Keratinocyte (primary cell): ENCODE measurements around the gene RUNX1. TPM values are rescaled to one million over a fixed set of nuclear protein-coding genes. Genes with fewer than 3 reads are reported as not detected.

Source experiments
- DNase-seq: peaks from one replicate; pipeline ENCODE4 v3.0.0-alpha.2; 2011; ENCODE audit warnings: low read depth, missing footprints, low spot score
- FAIRE-seq: peaks from 2 replicates; lab custom pipeline; 2011; peaks lifted over from hg19 to GRCh38; lab: Jason Lieb, UNC
- H2AFZ ChIP-seq: 2 replicates; pipeline ENCODE4 v1.6.0; 2012; ENCODE audit warnings: low read length, control low read depth, inconsistent platforms; ENCODE audit not compliant: control insufficient read depth
- H3K27ac ChIP-seq: 2 replicates; pipeline ENCODE4 v1.5.1; 2011; ENCODE audit warnings: low read length; ENCODE audit not compliant: control insufficient read depth, insufficient read depth
- H3K27me3 ChIP-seq: 3 replicates; pipeline ENCODE4 v1.6.0; 2011; ENCODE audit warnings: low read length; ENCODE audit not compliant: control insufficient read depth, insufficient read depth; ENCODE audit errors: extremely low read depth
- H3K36me3 ChIP-seq, 2 experiments: 2 replicates in 1 of 2; 3 replicates in 1 of 2; pipeline ENCODE4 v1.5.1; 2011; ENCODE audit warnings: low read length in 2 of 2, mild to moderate bottlenecking in 1 of 2; ENCODE audit not compliant: control insufficient read depth in 2 of 2, insufficient read depth in 2 of 2; ENCODE audit errors: extremely low read depth in 1 of 2
- H3K4me1 ChIP-seq: 3 replicates; pipeline ENCODE4 v1.5.1; 2011; ENCODE audit warnings: low read length; ENCODE audit not compliant: control insufficient read depth, insufficient read depth; ENCODE audit errors: extremely low read depth
- H3K4me2 ChIP-seq: 3 replicates; pipeline ENCODE4 v1.6.0; 2011; ENCODE audit warnings: low read depth, low read length; ENCODE audit not compliant: control insufficient read depth, insufficient read depth; ENCODE audit errors: extremely low read depth
- H3K4me3 ChIP-seq, 3 experiments: fragments of 200-600 bp in 1 of 3; sonication (generic) in 1 of 3; 2 replicates in 2 of 3; 3 replicates in 1 of 3; pipeline ENCODE4 v1.5.1; 2011 to 2016; ENCODE audit warnings: low read length in 3 of 3, mild to moderate bottlenecking in 3 of 3, control low read depth in 2 of 3, inconsistent platforms in 1 of 3, low read depth in 1 of 3, mixed read lengths in 1 of 3, mixed run types in 1 of 3, moderate library complexity in 1 of 3; ENCODE audit not compliant: control insufficient read depth in 2 of 3, insufficient read depth in 2 of 3; ENCODE audit errors: extremely low read depth in 1 of 3
- H3K79me2 ChIP-seq: 2 replicates; pipeline ENCODE4 v1.6.0; 2012; ENCODE audit warnings: low read length; ENCODE audit not compliant: control insufficient read depth, insufficient read depth
- H3K9ac ChIP-seq: 3 replicates; pipeline ENCODE4 v1.6.0; 2011; ENCODE audit warnings: low read length; ENCODE audit not compliant: control insufficient read depth, insufficient read depth; ENCODE audit errors: extremely low read depth
- H3K9me1 ChIP-seq: 3 replicates; pipeline ENCODE4 v1.6.0; 2011; ENCODE audit warnings: low read length; ENCODE audit not compliant: control insufficient read depth, insufficient read depth; ENCODE audit errors: extremely low read depth
- H3K9me3 ChIP-seq: 2 replicates; pipeline ENCODE4 v1.5.1; 2012; ENCODE audit warnings: low read depth, low read length; ENCODE audit not compliant: control insufficient read depth
- H4K20me1 ChIP-seq: 3 replicates; pipeline ENCODE4 v1.6.0; 2011; ENCODE audit warnings: low read length; ENCODE audit not compliant: control insufficient read depth, insufficient read depth; ENCODE audit errors: extremely low read depth
- CTCF ChIP-seq, 3 experiments: IDR thresholded peaks in 1 of 3; conservative IDR thresholded peaks in 1 of 3; optimal IDR thresholded peaks in 1 of 3; 2 replicates in 2 of 3; 3 replicates in 1 of 3; pipeline versions ENCODE3 to v1.5.1; 2011; ENCODE audit warnings: low read length in 3 of 3, mild to moderate bottlenecking in 3 of 3, moderate library complexity in 2 of 3, control low read depth in 1 of 3, inconsistent platforms in 1 of 3; ENCODE audit not compliant: insufficient read depth in 2 of 3; ENCODE audit errors: extremely low read depth in 1 of 3
- EZH2 ChIP-seq: IDR thresholded peaks from one replicate; pipeline ENCODE4 v1.6.1; 2012; ENCODE audit warnings: inconsistent platforms, mild to moderate bottlenecking, low read length, moderate library complexity
- dilution Hi-C: fragments of 300-500 bp; cut with MboI; formaldehyde crosslinking; loops from one replicate; pipeline ENCODE4 v1.7.0; 2020; ENCODE audit warnings: low sequenced_read_pairs; ENCODE audit not compliant: extremely low pct_ligation_motif_present
- polyA plus RNA-seq, 5 experiments: library from polyadenylated mRNA; depleted of rRNA in 3 of 5; stranded (reverse) in 3 of 5; stranded (forward) in 1 of 5; unstranded in 1 of 5; fragments of >200 nt; gene quantifications; 1 replicate in 1 of 5; 2 replicates in 3 of 5; 3 replicates in 1 of 5; pipeline versions ENCODE4 v1.2.1 to v1.2.3, GENCODE V29; 2011 to 2012; ENCODE audit warnings: missing spikeins in 2 of 5, low read depth in 1 of 5, low replicate concordance in 1 of 5

The RUNX1 gene
- polyA plus RNA-seq, 1 donor (not counting 4 experiments of a cell fraction or from before 2014, with no cell fraction given): 44.9 TPM

DNA sequence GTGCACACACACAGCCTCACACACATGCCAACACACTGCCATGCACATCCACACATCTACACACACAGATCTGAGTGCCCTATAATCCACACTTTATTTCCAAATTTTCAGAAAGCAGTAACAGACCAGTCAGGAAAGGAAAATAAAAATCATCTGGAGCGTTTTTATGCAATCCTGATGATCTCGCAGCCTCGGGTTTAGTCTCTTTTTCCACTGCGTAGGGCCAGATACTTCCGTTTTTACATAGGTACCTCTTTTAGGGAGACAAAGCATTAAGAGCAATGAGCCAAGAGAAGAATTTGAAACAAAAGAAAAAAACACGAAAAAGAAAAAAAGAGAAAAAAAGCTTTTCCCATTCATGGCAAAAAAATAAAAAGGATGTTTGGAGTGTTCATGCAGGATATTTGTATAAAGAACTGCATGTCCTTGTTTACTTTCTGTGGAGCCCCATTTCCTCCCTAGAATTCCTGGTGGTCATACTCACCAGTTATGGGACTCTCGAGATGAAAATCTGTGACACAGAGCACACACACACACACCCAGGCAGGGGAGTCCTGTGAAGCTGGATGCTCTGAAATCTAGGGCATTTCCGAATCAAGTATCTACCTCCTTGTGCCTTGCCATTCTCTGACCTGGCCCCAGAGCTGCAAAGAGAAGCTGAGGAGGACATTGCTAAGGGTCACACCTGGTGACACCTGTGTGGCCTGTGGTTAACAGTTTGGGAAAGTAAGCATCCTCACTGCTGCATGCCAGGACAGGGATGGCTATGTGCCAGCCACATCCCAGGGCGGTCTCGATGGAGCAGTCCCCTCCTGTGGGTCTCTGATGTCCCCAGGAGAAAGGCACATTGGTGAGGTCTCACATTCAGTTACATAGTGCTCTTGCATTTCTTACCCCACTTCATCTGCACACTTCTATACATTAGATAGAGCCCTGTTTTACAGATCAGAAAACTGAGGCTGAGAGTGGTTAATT lies 83.6 kb downstream of the RUNX1 start:
- Histone ChIP-seq H3K4me3 (no peak overlapping the region), H3K9me3 (no peaks in the 10 kb centered on the region), H3K36me3 (no peaks in the 10 kb centered on the region), H3K9me1 (no peaks in the 10 kb centered on the region), H3K9ac (no peak overlapping the region), H3K27me3 (no peaks in the 10 kb centered on the region), H3K4me1 (peaks cover 5% of the 10 kb centered on the region), H4K20me1 (no peaks in the 10 kb centered on the region), H3K27ac (no peak overlapping the region), H3K4me2 (no peak overlapping the region), H2AFZ (no peak overlapping the region), H3K79me2 (no peaks in the 10 kb centered on the region)
- FAIRE-seq: no peak
- no peak for DNase-seq
- dilution Hi-C loops: no loop called here
- no peak for TF ChIP-seq EZH2
- TF ChIP-seq CTCF (optimal IDR thresholded peaks at IDR 0.05 in 1 of 3, IDR thresholded peaks at IDR 0.05 in 1 of 3, conservative IDR thresholded peaks at IDR 0.05 in 1 of 3; ENCODE audit: extremely low read depth in 1 of 3, insufficient read depth in 2 of 3, low read length in 3 of 3): no peak

- peaks cover 5% of the 10 kb centered on the region for H3K4me1 ChIP-seq
- H3K4me2 ChIP-seq: no peak overlapping the region
- no peaks in the 10 kb centered on the region for H3K36me3 ChIP-seq
- H3K79me2 ChIP-seq: no peaks in the 10 kb centered on the region
- no peaks in the 10 kb centered on the region for H3K9me1 ChIP-seq
- FAIRE-seq: no peak
- no peak overlapping the region for H3K27ac ChIP-seq
- H2AFZ ChIP-seq: no peak overlapping the region
- H4K20me1 ChIP-seq: no peaks in the 10 kb centered on the region
- no peak for DNase-seq
- no peak overlapping the region for H3K4me3 ChIP-seq
- no peak overlapping the region for H3K9ac ChIP-seq
- dilution Hi-C loops: no loop called here
- no peaks in the 10 kb centered on the region for H3K27me3 ChIP-seq
- no peaks in the 10 kb centered on the region for H3K9me3 ChIP-seq
- TF ChIP-seq EZH2 (no peak), CTCF (optimal IDR thresholded peaks at IDR 0.05 in 1 of 3, IDR thresholded peaks at IDR 0.05 in 1 of 3, conservative IDR thresholded peaks at IDR 0.05 in 1 of 3; ENCODE audit: extremely low read depth in 1 of 3, insufficient read depth in 2 of 3, low read length in 3 of 3) (no peak)
Measured at GRCh38 chr21:34962586-34963222, 86.4 kb downstream of the RUNX1 start.
